HEK293 (cell line): ENCODE data around the gene TMIGD1.

Source experiments
- CTCF ChIA-PET: fragments of 350-600 bp; formaldehyde crosslinking; extraction: SDS; loops from one replicate; lab custom pipeline; 2021; ENCODE audit warnings: antibody characterized with exemption; lab: Yijun Ruan, JAX
- POLR2A ChIA-PET: fragments of 300-600 bp; formaldehyde crosslinking; extraction: SDS; loops from one replicate; lab custom pipeline; 2020; ENCODE audit warnings: antibody characterized with exemption, inconsistent platforms; lab: Yijun Ruan, JAX
- H3K27ac ChIP-seq: fragments of 200-500 bp; sonication (Bioruptor generic); 2 replicates; pipeline ENCODE4 v1.5.1; 2014; ENCODE audit warnings: low read depth, low read length, control low read depth, inconsistent platforms; ENCODE audit errors: extremely low read depth
- H3K36me3 ChIP-seq, 2 experiments: fragments of 200-500 bp in 1 of 2; sonication (Bioruptor generic) in 1 of 2; 1 replicate in 1 of 2; 2 replicates in 1 of 2; pipeline ENCODE4 v1.5.1; 2014 to 2017; ENCODE audit warnings: inconsistent platforms in 2 of 2, low read length in 2 of 2; ENCODE audit not compliant: control insufficient read depth in 2 of 2, insufficient read depth in 1 of 2
- H3K4me1 ChIP-seq: fragments of 200-500 bp; sonication (Bioruptor generic); 2 replicates; pipeline ENCODE4 v1.5.1; 2014; ENCODE audit warnings: mild to moderate bottlenecking, low read length, inconsistent platforms; ENCODE audit not compliant: control insufficient read depth, insufficient read depth
- H3K4me3 ChIP-seq: 2 replicates; pipeline ENCODE4 v1.5.1; 2011; ENCODE audit warnings: low read depth, mild to moderate bottlenecking, control low read depth, low read length, moderate library complexity
- H3K9me3 ChIP-seq: fragments of 200-500 bp; sonication (Bioruptor generic); 2 replicates; pipeline ENCODE4 v1.5.1; 2014; ENCODE audit warnings: low read depth, low read length, inconsistent platforms; ENCODE audit not compliant: control insufficient read depth, insufficient read depth
- EGR2 ChIP-seq: fragments of 450-650 bp; formaldehyde crosslinking; IDR thresholded peaks from 2 replicates; pipeline ENCODE4 v1.5.1; 2016; ENCODE audit warnings: low read depth, missing biosample characterization, missing genetic modification characterization
- ELK4 ChIP-seq: IDR thresholded peaks from 2 replicates; pipeline ENCODE4 v1.6.1; 2011; ENCODE audit warnings: mild to moderate bottlenecking, low read depth, low read length, borderline replicate concordance
- GLI4 ChIP-seq: fragments of 450-650 bp; formaldehyde crosslinking; IDR thresholded peaks from 2 replicates; pipeline ENCODE4 v1.5.1; 2016; ENCODE audit warnings: missing biosample characterization, missing genetic modification characterization
- GLIS1 ChIP-seq: fragments of 450-650 bp; formaldehyde crosslinking; IDR thresholded peaks from 2 replicates; pipeline ENCODE4 v1.5.1; 2016; ENCODE audit warnings: missing biosample characterization, missing genetic modification characterization
- HIC1 ChIP-seq: fragments of 450-650 bp; formaldehyde crosslinking; IDR thresholded peaks from 2 replicates; pipeline ENCODE4 v1.5.1; 2016; ENCODE audit warnings: missing biosample characterization, missing genetic modification characterization
- HOXD13 ChIP-seq: sonication (generic); formaldehyde crosslinking; IDR thresholded peaks from 2 replicates; pipeline ENCODE4 v1.8.0; 2022; ENCODE audit warnings: missing genetic modification reagents, borderline replicate concordance
- OSR2 ChIP-seq: fragments of 450-650 bp; formaldehyde crosslinking; IDR thresholded peaks from 2 replicates; pipeline ENCODE4 v1.5.1; 2016; ENCODE audit warnings: missing biosample characterization, missing genetic modification characterization
- PRDM6 ChIP-seq: fragments of 450-650 bp; formaldehyde crosslinking; IDR thresholded peaks from 2 replicates; pipeline ENCODE4 v1.5.1; 2017; ENCODE audit warnings: missing biosample characterization, missing genetic modification characterization
- RBAK ChIP-seq: fragments of 450-650 bp; formaldehyde crosslinking; IDR thresholded peaks from 2 replicates; pipeline ENCODE4 v1.5.1; 2016; ENCODE audit warnings: missing biosample characterization, missing genetic modification characterization
- SALL2 ChIP-seq: fragments of 450-650 bp; formaldehyde crosslinking; IDR thresholded peaks from 2 replicates; pipeline ENCODE4 v1.5.0; 2017; ENCODE audit warnings: missing biosample characterization, mild to moderate bottlenecking, missing genetic modification characterization, borderline replicate concordance
- SCRT1 ChIP-seq: fragments of 450-650 bp; formaldehyde crosslinking; IDR thresholded peaks from 2 replicates; pipeline ENCODE4 v1.5.1; 2016; ENCODE audit warnings: missing biosample characterization, missing genetic modification characterization, borderline replicate concordance
- SP2 ChIP-seq: fragments of 450-650 bp; formaldehyde crosslinking; IDR thresholded peaks from 2 replicates; pipeline ENCODE4 v1.5.1; 2016; ENCODE audit warnings: missing biosample characterization, missing genetic modification characterization
- ZBTB8A ChIP-seq: fragments of 450-650 bp; formaldehyde crosslinking; IDR thresholded peaks from 2 replicates; pipeline ENCODE4 v1.5.1; 2016; ENCODE audit warnings: missing biosample characterization, missing genetic modification characterization
- ZNF248 ChIP-seq: fragments of 450-650 bp; formaldehyde crosslinking; IDR thresholded peaks from 2 replicates; pipeline ENCODE4 v1.5.1; 2017; ENCODE audit warnings: missing biosample characterization, missing genetic modification characterization
- ZNF292 ChIP-seq: fragments of 450-650 bp; formaldehyde crosslinking; IDR thresholded peaks from 2 replicates; pipeline ENCODE4 v1.5.1; 2016; ENCODE audit warnings: low read depth, missing biosample characterization, missing genetic modification characterization, borderline replicate concordance
- ZNF341 ChIP-seq: fragments of 450-650 bp; formaldehyde crosslinking; IDR thresholded peaks from 2 replicates; pipeline ENCODE4; 2016; ENCODE audit warnings: low read depth, missing biosample characterization, missing genetic modification characterization
- ZNF404 ChIP-seq: fragments of 450-650 bp; formaldehyde crosslinking; IDR thresholded peaks from 2 replicates; pipeline ENCODE4 v1.5.1; 2017; ENCODE audit warnings: missing biosample characterization, missing genetic modification characterization
- ZNF521 ChIP-seq: fragments of 450-650 bp; formaldehyde crosslinking; IDR thresholded peaks from 2 replicates; pipeline ENCODE4 v1.5.1; 2017; ENCODE audit warnings: missing biosample characterization, mild to moderate bottlenecking, missing genetic modification characterization
- ZNF658 ChIP-seq: fragments of 450-650 bp; formaldehyde crosslinking; IDR thresholded peaks from 2 replicates; pipeline ENCODE4; 2016; ENCODE audit warnings: missing biosample characterization, missing genetic modification characterization
- ZNF791 ChIP-seq: fragments of 450-650 bp; formaldehyde crosslinking; IDR thresholded peaks from 2 replicates; pipeline ENCODE4 v1.5.1; 2016; ENCODE audit warnings: missing biosample characterization, missing genetic modification characterization
- ZSCAN16 ChIP-seq: fragments of 450-650 bp; formaldehyde crosslinking; IDR thresholded peaks from 2 replicates; pipeline ENCODE4 v1.5.1; 2016; ENCODE audit warnings: missing biosample characterization, missing genetic modification characterization
- ZSCAN23 ChIP-seq: fragments of 450-650 bp; formaldehyde crosslinking; IDR thresholded peaks from 2 replicates; pipeline ENCODE4 v1.5.1; 2016; ENCODE audit warnings: missing biosample characterization, missing genetic modification characterization
- TF ChIP-seq, protein P1 (sequence below): fragments of 450-650 bp; formaldehyde crosslinking; IDR thresholded peaks from 2 replicates; pipeline ENCODE4 v1.5.1; 2016; ENCODE audit warnings: missing biosample characterization, missing genetic modification characterization
- TF ChIP-seq, protein P2 (sequence below): fragments of 450-650 bp; IDR thresholded peaks from 2 replicates; pipeline ENCODE4 v1.5.1; 2018; ENCODE audit warnings: missing biosample characterization, missing genetic modification characterization
- TF ChIP-seq, protein P3 (sequence below): fragments of 450-650 bp; formaldehyde crosslinking; IDR thresholded peaks from 2 replicates; pipeline ENCODE4 v1.5.1; 2016; ENCODE audit warnings: missing biosample characterization, missing genetic modification characterization

Gene TMIGD1

GRCh38 chr17:30308406-30308805 lies 25.5 kb downstream of the TMIGD1 start:
- Histone ChIP-seq H3K4me3 (no peak overlapping the region), H3K27ac (no peak overlapping the region), H3K36me3 (no peaks in the 10 kb centered on the region), H3K9me3 (no peaks in the 10 kb centered on the region), H3K4me1 (no peaks in the 10 kb centered on the region)
- ChIA-PET POLR2A (no interaction called here), CTCF (interaction anchor here (0.6 to 0.7 kb wide), 2 partner anchors 18 to 204 kb away, joined by 3 read pairs; no protein-coding TSS in a partner anchor)
- no peak for TF ChIP-seq GLIS1 (tag by site-specific recombination)
- no peak for TF ChIP-seq ZSCAN16 (tag by site-specific recombination)
- TF ChIP-seq, protein P1, sequence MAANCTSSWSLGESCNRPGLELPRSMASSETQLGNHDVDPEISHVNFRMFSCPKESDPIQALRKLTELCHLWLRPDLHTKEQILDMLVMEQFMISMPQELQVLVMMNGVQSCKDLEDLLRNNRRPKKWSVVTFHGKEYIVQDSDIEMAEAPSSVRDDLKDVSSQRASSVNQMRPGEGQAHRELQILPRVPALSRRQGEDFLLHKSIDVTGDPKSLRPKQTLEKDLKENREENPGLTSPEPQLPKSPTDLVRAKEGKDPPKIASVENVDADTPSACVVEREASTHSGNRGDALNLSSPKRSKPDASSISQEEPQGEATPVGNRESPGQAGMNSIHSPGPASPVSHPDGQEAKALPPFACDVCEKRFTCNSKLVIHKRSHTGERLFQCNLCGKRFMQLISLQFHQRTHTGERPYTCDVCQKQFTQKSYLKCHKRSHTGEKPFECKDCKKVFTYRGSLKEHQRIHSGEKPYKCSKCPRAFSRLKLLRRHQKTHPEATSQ (tag by site-specific recombination): no peak
- TF ChIP-seq HOXD13: no peak
- TF ChIP-seq, protein P2, sequence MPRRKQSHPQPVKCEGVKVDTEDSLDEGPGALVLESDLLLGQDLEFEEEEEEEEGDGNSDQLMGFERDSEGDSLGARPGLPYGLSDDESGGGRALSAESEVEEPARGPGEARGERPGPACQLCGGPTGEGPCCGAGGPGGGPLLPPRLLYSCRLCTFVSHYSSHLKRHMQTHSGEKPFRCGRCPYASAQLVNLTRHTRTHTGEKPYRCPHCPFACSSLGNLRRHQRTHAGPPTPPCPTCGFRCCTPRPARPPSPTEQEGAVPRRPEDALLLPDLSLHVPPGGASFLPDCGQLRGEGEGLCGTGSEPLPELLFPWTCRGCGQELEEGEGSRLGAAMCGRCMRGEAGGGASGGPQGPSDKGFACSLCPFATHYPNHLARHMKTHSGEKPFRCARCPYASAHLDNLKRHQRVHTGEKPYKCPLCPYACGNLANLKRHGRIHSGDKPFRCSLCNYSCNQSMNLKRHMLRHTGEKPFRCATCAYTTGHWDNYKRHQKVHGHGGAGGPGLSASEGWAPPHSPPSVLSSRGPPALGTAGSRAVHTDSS (tag by site-specific recombination): no peak
- TF ChIP-seq ZSCAN23 (tag by site-specific recombination): no peak
- peak; percentile 23; the same call in 1 of the 2 replicates for TF ChIP-seq PRDM6 (tag by site-specific recombination)
- no peak for TF ChIP-seq ZNF658 (tag by site-specific recombination)
- TF ChIP-seq, all 188 proteins: peak for 1

- Histone ChIP-seq H3K36me3 (no peaks in the 10 kb centered on the region), H3K4me1 (no peaks in the 10 kb centered on the region), H3K27ac (no peak overlapping the region), H3K9me3 (no peaks in the 10 kb centered on the region), H3K4me3 (no peak overlapping the region)
- ChIA-PET POLR2A (no interaction called here), CTCF (interaction anchor here (0.6 to 0.7 kb wide), 3 partner anchors 30 to 210 kb away, joined by 4 to 5 read pairs (median 5); no protein-coding TSS in a partner anchor)
- no peak for TF ChIP-seq ZNF404 (tag by site-specific recombination)
- TF ChIP-seq ZNF248 (tag by site-specific recombination): no peak
- TF ChIP-seq, protein P3, sequence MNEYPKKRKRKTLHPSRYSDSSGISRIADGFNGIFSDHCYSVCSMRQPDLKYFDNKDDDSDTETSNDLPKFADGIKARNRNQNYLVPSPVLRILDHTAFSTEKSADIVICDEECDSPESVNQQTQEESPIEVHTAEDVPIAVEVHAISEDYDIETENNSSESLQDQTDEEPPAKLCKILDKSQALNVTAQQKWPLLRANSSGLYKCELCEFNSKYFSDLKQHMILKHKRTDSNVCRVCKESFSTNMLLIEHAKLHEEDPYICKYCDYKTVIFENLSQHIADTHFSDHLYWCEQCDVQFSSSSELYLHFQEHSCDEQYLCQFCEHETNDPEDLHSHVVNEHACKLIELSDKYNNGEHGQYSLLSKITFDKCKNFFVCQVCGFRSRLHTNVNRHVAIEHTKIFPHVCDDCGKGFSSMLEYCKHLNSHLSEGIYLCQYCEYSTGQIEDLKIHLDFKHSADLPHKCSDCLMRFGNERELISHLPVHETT (tag by site-specific recombination): no peak
- no peak for TF ChIP-seq HIC1 (tag by site-specific recombination)
- no peak for TF ChIP-seq ZNF521 (tag by site-specific recombination)
- TF ChIP-seq SP2: no peak
- TF ChIP-seq RBAK (tag by site-specific recombination): no peak
- TF ChIP-seq OSR2 (tag by site-specific recombination): no peak
- no peak for TF ChIP-seq ZNF292 (tag by site-specific recombination)
- no peak for TF ChIP-seq EGR2 (tag by site-specific recombination)
- no peak for TF ChIP-seq ELK4
- TF ChIP-seq GLI4 (tag by site-specific recombination): no peak
- TF ChIP-seq SCRT1 (tag by site-specific recombination): no peak
- no peak for TF ChIP-seq ZBTB8A (tag by site-specific recombination)
- TF ChIP-seq SALL2: no peak
- TF ChIP-seq ZNF341 (tag by site-specific recombination): no peak
- no peak for TF ChIP-seq ZNF791 (tag by site-specific recombination)
These were observed 29.1 kb downstream of the TMIGD1 start for GRCh38 chr17:30304778-30305177.
